Amniotic epithelial cell (primary cell): ENCODE data around the gene DUOX1.

ENCODE experiments used
- DNase-seq: peaks from one replicate; pipeline ENCODE4 v3.0.0-alpha.2; 2010; ENCODE audit warnings: low read depth

DUOX1 gene

DNA sequence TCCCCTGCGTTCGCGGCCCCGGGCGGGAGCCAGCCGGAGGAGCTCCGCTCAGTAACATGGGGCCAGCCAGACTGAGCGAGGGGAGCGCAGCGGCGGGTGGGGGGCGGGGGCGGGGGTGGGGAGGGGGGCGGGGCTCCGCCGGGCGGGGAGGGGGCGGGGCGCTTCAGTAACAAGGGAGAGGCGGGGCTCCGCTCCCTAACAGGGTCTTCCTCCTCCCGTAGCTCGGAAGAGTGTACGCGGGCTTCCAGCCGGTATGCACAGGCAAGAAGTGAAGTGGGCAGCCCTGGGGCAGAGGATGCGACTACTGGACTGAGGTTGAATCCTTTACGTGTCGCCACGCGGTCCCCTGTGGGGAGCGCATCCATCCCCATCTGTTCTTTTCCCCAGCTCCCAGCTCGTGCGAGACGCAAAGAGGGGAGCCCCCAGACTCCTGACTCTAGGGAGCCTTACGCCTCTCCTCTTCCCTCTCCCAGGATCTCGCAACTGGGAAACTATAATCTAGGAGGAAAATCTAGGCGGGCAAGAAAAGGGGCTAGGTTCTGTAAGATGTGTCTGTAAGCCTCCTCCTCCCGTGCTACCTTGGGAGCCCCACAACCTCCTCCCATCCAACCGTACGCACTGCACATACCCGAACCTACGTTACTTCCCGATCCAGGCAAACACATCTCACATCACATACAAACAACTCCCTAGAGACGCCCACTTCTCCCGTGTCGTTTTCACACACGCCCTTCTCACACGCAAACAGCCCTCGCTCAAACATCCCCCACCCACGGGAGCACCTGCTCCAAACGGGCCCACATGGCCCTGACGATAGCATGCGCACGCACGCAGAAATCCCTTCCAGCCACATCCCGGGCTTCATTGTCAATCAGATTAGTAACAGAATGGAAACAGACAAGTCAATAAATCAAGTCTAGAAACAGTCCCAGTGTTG, 58.4 kb downstream of the DUOX1 start, which contains the start of gene SHF:
TSS of gene SHF (minus strand) at position 73 of the 937 bp plus-strand sequence. CDS start at position 58, 15 bp downstream.
- peak; percentile 27 for DNase-seq

DNA sequence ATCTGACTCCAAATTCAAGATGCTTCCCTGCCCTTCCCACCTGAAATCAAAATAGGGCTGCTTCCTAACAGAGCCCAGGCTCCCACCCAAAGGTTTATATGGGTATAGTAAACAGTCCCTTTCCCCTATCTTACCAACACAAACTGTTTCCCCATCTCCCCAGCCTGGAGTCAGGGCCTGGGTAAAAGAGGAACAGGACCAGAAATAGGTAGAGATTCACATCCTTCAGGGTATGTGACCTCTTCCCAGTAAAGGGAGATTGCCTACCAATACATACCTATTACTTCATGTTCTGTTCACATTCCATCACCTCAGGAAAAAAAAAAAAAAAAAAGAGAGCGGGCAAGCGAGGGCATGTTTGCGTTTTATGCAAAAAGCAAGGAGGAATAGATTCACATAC, 67.7 kb downstream of the DUOX1 start:
- no peak for DNase-seq

DNA sequence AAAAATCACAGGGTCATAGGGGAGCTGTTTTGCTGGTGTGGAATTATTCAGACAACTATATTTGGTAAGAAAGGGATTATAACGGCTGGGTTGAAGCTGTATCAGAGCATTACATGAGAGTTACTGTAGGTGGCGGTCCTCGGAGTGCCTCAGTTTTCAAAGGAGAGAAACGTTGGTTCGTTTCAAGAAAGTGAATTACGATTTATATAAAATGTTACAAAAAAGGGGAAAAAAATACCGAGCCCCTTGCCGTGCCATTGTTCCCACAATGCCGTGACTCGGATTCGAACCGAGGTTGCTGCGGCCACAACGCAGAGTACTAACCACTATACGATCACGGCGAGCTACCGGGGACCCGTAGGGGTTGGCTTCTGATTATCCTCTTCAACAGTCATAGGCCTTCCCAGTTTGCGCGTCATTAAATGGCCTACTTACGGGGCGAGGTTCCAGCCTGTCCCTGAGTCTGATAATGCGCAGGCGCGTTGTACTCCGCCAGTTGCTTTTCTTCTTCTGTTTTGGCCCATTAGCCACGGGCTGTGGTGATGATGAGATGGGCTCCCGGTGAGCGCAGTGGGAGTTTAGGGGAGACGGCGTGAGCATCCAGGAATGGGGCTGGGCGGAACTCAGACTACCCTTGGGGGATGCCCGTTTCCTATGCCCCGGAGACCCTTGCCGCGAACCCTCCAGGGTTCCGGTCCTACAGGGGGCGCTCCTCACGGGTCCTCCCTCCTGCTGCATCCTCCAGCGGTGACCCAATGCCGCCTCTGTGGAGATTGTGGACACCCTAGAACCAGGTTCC, 68.7 kb downstream of the DUOX1 start:
- peak; percentile 95 for DNase-seq

DNA sequence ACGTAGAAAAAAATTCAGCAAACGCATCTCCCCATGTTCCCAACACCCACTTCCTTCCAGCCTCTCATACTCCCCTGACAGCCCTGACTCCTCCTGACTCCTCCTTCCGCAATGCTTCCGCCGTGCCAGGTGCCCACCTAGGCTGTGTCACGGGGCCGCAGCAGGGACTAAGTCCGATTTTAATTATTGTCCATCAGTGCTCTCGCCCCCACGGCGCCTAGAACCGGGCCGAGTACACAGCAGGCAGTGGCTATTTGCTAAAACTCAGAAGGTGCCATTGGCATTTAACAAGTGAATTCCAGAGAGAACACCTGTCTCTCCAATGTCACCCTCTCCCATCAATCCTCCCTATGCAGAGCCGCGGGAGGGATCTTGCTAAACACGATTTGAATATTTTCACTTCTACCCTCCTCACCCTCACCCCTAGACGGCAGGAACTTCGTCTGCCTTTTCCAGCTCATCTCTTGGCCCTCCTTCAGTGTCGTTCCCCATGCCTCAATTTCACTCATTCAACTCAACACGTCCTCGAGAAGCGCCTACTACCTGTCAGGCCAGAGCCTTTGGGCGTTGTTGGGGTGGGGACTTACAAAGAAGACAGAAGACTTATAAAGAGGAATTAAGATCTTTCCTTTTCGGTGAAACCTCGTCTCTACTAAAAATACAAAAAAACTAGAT, 69.5 kb downstream of the DUOX1 start:
- no peak for DNase-seq

DNA sequence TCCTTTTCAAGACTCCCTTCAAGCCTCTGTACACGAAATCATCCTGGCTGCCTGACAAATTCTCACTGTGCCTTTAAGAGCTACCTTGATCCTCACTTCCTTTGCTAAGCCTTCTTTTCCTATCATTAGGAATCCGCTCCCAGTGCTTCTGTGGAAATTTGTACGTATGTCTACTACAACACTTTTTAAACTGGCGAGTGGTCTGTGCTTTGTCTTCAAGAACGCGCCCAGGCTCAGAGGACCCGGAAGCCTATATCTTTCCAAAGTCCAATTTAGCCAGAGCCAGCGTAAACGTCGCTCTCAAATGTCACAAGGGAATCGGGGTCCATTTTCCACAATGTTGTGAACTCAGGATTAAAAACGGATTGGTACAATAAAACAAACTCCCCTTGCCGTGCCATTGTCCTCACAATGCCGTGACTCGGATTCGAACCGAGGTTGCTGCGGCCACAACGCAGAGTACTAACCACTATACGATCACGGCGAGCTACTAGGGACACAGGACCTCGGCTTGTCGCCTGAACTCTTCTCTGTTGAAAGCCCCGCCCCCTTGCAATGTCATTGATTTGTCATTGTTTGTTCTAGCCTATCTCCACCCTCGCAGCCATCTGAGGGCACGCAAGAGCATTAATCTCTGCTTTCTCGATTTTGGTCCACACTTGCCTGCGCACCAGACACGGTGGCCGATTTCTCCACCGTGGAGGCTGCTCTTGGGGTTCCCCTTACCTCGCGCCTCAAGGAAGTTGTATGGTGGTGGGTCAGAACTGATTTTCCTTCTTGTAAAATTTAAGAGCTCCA, 70.4 kb downstream of the DUOX1 start:
- peak; percentile 85 for DNase-seq

DNA sequence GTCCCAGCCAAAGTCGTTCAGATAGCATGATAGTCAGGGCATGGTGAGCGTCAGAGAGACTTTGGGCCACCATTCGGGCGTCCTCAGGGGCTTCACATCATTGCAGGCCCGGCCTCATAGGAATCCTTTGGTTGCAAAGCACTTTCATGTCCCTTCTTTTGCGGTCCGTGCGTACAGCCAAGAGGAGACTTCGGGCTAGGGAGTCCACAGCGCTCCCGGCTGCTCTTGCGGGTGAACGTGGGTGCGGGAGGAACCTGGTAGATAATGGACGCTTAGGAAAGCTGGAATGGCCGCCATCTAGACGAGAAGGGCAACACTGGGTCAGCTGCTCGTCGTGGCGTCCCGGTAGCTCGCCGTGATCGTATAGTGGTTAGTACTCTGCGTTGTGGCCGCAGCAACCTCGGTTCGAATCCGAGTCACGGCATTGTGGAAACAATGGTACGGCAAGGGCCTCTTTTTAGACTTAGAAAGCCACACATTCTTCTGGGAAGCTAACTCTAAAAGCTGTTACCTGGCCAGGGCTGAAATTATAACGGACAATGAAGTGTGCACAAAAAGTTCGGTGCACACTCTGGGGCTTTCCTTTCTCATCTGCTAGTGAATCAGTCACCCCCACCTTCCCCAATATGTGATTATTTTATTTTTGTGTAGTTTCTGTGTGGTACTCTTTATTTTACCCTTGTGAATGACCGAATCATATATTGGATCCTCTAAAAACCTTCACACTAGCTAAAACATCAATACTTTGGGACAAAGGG, 71.2 kb downstream of the DUOX1 start:
- DNase-seq, result peak; percentile 75

DNA sequence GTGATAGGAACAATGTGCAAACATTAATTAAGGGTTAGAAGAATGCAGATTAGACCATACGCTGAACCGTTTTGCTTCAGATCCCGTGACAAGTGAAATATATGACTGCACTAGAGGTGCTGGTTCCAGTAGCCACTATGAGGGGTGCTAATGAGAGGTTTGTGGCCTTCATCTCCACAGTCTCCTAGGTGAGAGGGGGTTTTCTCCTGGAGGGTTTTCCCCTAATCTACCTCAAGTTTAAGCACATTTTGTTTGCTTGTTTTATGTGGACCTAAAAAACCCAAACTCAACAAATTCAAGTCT, 71.7 kb downstream of the DUOX1 start:
- no peak for DNase-seq

DNA sequence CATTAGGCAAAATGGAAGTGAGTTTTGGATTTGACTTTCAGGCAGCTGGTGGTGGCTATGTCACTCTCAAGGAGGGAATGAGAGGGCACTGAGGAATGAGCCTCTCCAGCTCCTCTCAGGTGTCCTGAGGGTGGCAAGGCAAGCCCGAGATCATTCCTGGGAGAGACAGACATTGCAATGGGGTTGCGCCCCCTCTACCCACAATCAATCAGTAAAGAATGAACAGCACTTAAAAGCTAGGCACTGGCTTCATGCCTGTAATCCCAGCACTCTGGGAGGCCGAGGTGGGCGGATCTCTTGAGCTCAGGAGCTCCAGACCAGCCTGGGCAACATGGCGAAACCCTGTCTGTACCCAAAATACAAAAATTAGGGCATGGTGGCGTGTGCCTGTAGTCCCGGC, 72.1 kb downstream of the DUOX1 start:
- DNase-seq, result no peak

DNA sequence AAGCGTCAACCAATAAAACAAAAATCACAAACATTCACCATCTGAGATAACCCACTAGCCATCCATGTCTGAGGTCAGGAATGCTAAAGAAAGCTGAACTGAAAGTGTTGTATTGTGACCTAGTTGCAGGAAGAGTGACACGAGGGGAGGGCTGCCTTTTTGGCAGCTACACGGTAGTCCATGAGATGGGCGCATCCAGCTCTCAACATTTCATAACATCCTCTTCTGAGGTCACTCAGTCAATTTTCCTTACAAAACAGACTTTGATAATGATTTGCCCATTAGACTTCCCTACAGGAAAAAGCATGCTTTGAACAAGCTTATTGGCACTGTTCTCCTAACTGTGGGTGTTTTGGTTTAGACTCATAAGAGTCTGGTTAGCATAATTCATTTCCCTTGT, 73.4 kb downstream of the DUOX1 start:
- DNase-seq, result no peak

DNA sequence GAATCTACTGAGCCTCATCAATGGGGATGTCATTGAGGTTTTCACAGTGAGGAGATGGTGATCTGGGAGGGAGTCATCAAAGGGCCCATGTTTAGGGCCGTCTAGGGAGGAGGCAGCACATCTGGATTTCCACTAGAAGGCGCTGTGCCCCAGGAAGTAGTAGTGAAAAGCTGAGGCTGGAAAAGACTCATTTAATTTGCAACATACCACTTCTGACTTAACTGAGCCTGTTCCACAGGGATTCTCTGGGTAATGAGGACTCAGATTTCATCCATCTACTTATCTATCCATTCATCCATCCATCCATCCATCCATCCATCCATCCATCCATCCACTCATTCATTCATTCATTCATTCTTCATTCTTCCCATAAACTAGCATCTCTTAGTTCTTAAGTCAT, 75.4 kb downstream of the DUOX1 start:
- peak; percentile 58 for DNase-seq

DNA sequence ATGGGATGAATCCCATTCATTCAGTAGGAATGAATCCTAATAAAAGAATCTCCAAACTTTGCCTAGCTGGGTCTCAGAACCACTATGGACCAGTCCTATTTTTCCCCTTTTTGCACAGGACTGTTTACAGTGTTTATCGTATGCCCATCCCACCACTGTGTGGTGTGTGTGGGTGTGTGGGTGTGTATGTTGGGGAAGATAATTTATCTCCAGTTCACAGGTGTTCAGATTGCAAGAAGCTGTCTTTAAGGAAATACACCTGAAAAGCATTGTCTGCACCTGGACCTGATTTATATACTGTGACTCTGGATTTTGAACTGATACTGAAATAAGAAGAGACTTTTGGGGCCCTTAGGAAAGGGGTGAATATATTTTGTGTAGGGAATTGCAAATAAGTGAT, 82.7 kb downstream of the DUOX1 start:
- no peak for DNase-seq
